Trophoblast cell (in vitro differentiated cells and primary cell): ENCODE measurements around the gene KRAS.
A peak's percentile ranks its signal among the peaks of the same experiment; 100 is the strongest.

Experiments used
- DNase-seq, 2 donors: peaks; one replicate each; pipeline ENCODE4 v3.0.0-alpha.2; 2016
- H2AFZ ChIP-seq: 2 replicates; pipeline ENCODE4 v1.6.1; 2013; ENCODE audit warnings: low read length, moderate library complexity, mild to moderate bottlenecking; ENCODE audit not compliant: insufficient read depth, poor library complexity
- H2AK5ac ChIP-seq: 2 replicates; pipeline ENCODE4 v1.6.1; 2013; ENCODE audit warnings: mild to moderate bottlenecking, low read length
- H2BK120ac ChIP-seq: 2 replicates; pipeline ENCODE4 v1.6.1; 2013; ENCODE audit warnings: low read length, mild to moderate bottlenecking, moderate library complexity; ENCODE audit not compliant: insufficient read depth, poor library complexity
- H2BK12ac ChIP-seq: 2 replicates; pipeline ENCODE4 v1.6.1; 2013; ENCODE audit warnings: mild to moderate bottlenecking, low read length, moderate library complexity
- H2BK5ac ChIP-seq: 2 replicates; pipeline ENCODE4 v1.6.1; 2013; ENCODE audit warnings: low read length, low read depth, moderate library complexity, mild to moderate bottlenecking; ENCODE audit not compliant: poor library complexity
- H3K14ac ChIP-seq: 2 replicates; pipeline ENCODE4 v1.6.1; 2013; ENCODE audit warnings: mild to moderate bottlenecking, low read length
- H3K18ac ChIP-seq: 2 replicates; pipeline ENCODE4 v1.6.1; 2013; ENCODE audit warnings: mild to moderate bottlenecking, low read length
- H3K23ac ChIP-seq: 2 replicates; pipeline ENCODE4 v1.6.1; 2013; ENCODE audit warnings: low read length
- H3K27ac ChIP-seq: 2 replicates; pipeline ENCODE4 v1.5.1; 2013; ENCODE audit warnings: low read depth, mild to moderate bottlenecking, inconsistent platforms, low read length, moderate library complexity
- H3K27me3 ChIP-seq: 2 replicates; pipeline ENCODE4 v1.6.1; 2013; ENCODE audit warnings: inconsistent platforms, mild to moderate bottlenecking, low read length, moderate library complexity; ENCODE audit not compliant: insufficient read depth
- H3K36me3 ChIP-seq, 2 experiments: 1 replicate in 1 of 2; 2 replicates in 1 of 2; pipeline ENCODE4 v1.6.1; 2013; ENCODE audit warnings: low read length in 2 of 2, mild to moderate bottlenecking in 2 of 2, moderate library complexity in 1 of 2; ENCODE audit not compliant: insufficient read depth in 2 of 2, control insufficient read depth in 1 of 2
- H3K4ac ChIP-seq: 2 replicates; pipeline ENCODE4 v1.6.1; 2013; ENCODE audit warnings: low read depth, mild to moderate bottlenecking, low read length, moderate library complexity
- H3K4me1 ChIP-seq, 2 experiments: 1 replicate in 1 of 2; 2 replicates in 1 of 2; pipeline ENCODE4 v1.6.1; 2013; ENCODE audit warnings: low read length in 2 of 2, mild to moderate bottlenecking in 2 of 2, moderate library complexity in 1 of 2; ENCODE audit not compliant: insufficient read depth in 2 of 2, control insufficient read depth in 1 of 2
- H3K4me2 ChIP-seq: 2 replicates; pipeline ENCODE4 v1.6.1; 2013; ENCODE audit warnings: inconsistent platforms, mild to moderate bottlenecking, low read length, moderate library complexity
- H3K4me3 ChIP-seq: 2 replicates; pipeline ENCODE4 v1.5.1; 2013; ENCODE audit warnings: mild to moderate bottlenecking, low read depth, low read length, inconsistent platforms
- H3K79me1 ChIP-seq: one replicate; pipeline ENCODE4 v1.6.1; 2013; ENCODE audit warnings: low read length
- H3K79me2 ChIP-seq: 2 replicates; pipeline ENCODE4 v1.6.1; 2013; ENCODE audit warnings: low read length, mild to moderate bottlenecking; ENCODE audit not compliant: control insufficient read depth, insufficient read depth, poor library complexity
- H3K9ac ChIP-seq: 2 replicates; pipeline ENCODE4 v1.6.1; 2013; ENCODE audit warnings: mild to moderate bottlenecking, low read length
- H3K9me3 ChIP-seq: 2 replicates; pipeline ENCODE4 v1.6.1; 2013; ENCODE audit warnings: low read depth, mild to moderate bottlenecking, control low read depth, inconsistent platforms, low read length; ENCODE audit not compliant: insufficient read depth
- H4K12ac ChIP-seq: 2 replicates; pipeline ENCODE4 v1.6.1; 2013; ENCODE audit warnings: low read depth, mild to moderate bottlenecking, low read length, moderate library complexity
- H4K8ac ChIP-seq: 2 replicates; pipeline ENCODE4 v1.6.1; 2013; ENCODE audit warnings: low read depth, mild to moderate bottlenecking, low read length, moderate library complexity
- H4K91ac ChIP-seq: one replicate; pipeline ENCODE4 v1.6.1; 2013; ENCODE audit warnings: low read depth, mild to moderate bottlenecking, low read length, moderate library complexity
- WGBS: extraction: QIAGEN DNeasy Blood & Tissue Kit; methylation state at CpG from one replicate; pipeline ENCODE4 v1.1.7; 2013; ENCODE audit warnings: missing lambda C conversion rate; ENCODE audit not compliant: insufficient read length, insufficient coverage; ENCODE audit errors: extremely low coverage; 5-methylcytosine and 5-hydroxymethylcytosine counted together

Gene KRAS

GRCh38 chr12:25243680-25243990 is 7.1 kb downstream of the KRAS start:
- Histone ChIP-seq H3K9me3 (no peaks in the 10 kb centered on the region), H3K23ac (no peak overlapping the region), H3K27ac (no peak overlapping the region), H4K91ac (no peak overlapping the region), H4K8ac (no peak overlapping the region), H3K4ac (no peak overlapping the region), H2BK120ac (no peak overlapping the region), H3K79me1 (no peaks in the 10 kb centered on the region), H2AFZ (no peak overlapping the region), H3K14ac (no peak overlapping the region), H3K4me3 (no peak overlapping the region), H3K9ac (no peak overlapping the region), H2BK12ac (no peak overlapping the region), H3K27me3 (no peaks in the 10 kb centered on the region), H2BK5ac (no peak overlapping the region), H3K79me2 (peaks cover 6% of the 10 kb centered on the region), H3K18ac (no peak overlapping the region), H4K12ac (no peak overlapping the region), H3K36me3 (peaks cover 2 to 7% of the 10 kb centered on the region in 2 experiments), H3K4me1 (peaks cover 0 to 3% of the 10 kb centered on the region in 2 experiments), H3K4me2 (no peak overlapping the region), H2AK5ac (no peak overlapping the region)
- DNase-seq: no peak

GRCh38 chr12:25242981-25243679 is 7.6 kb downstream of the KRAS start:
- Histone ChIP-seq H3K4me1 (peaks cover 0 to 2% of the 10 kb centered on the region in 2 experiments), H3K4me2 (no peak overlapping the region), H3K79me1 (no peaks in the 10 kb centered on the region), H3K36me3 (peaks cover 2 to 6% of the 10 kb centered on the region in 2 experiments), H3K4ac (no peak overlapping the region), H4K8ac (no peak overlapping the region), H3K4me3 (no peak overlapping the region), H3K9me3 (no peaks in the 10 kb centered on the region), H3K23ac (no peak overlapping the region), H3K79me2 (peaks cover 4% of the 10 kb centered on the region), H3K9ac (no peak overlapping the region), H2BK5ac (no peak overlapping the region), H3K27me3 (no peaks in the 10 kb centered on the region), H2BK120ac (no peak overlapping the region), H4K91ac (no peak overlapping the region), H4K12ac (no peak overlapping the region), H3K27ac (no peak overlapping the region), H2AFZ (no peak overlapping the region), H2AK5ac (no peak overlapping the region), H3K14ac (no peak overlapping the region), H3K18ac (no peak overlapping the region), H2BK12ac (no peak overlapping the region)
- whole genome bisulfite sequencing: no CpG with 5 or more reads among the region's 5 CpGs
- DNase-seq: peak; percentile 36 to 74

GRCh38 chr12:25241167-25242020 is 9.3 kb downstream of the KRAS start:
- H3K4me3 ChIP-seq: no peak overlapping the region
- H4K12ac ChIP-seq: no peak overlapping the region
- no peaks in the 10 kb centered on the region for H3K9me3 ChIP-seq
- no peak overlapping the region for H2AFZ ChIP-seq
- DNase-seq: peak in 1 of 2 donors; percentile 74
- no peak overlapping the region for H3K14ac ChIP-seq
- no peak overlapping the region for H2AK5ac ChIP-seq
- no peak overlapping the region for H3K4me2 ChIP-seq
- no peaks in the 10 kb centered on the region for H3K4me1 ChIP-seq
- no peak overlapping the region for H2BK120ac ChIP-seq
- H3K79me1 ChIP-seq: no peaks in the 10 kb centered on the region
- no peak overlapping the region for H2BK5ac ChIP-seq
- H4K8ac ChIP-seq: no peak overlapping the region
- no peaks in the 10 kb centered on the region for H3K79me2 ChIP-seq
- H3K9ac ChIP-seq: no peak overlapping the region
- no peak overlapping the region for H3K18ac ChIP-seq
- H3K27ac ChIP-seq: no peak overlapping the region
- no peaks in the 10 kb centered on the region for H3K27me3 ChIP-seq
- no CpG with 5 or more reads among the region's 6 CpGs for WGBS
- H4K91ac ChIP-seq: no peak overlapping the region
- no peak overlapping the region for H3K23ac ChIP-seq
- H3K4ac ChIP-seq: no peak overlapping the region
- no peak overlapping the region for H2BK12ac ChIP-seq
- H3K36me3 ChIP-seq: peaks cover 3 to 5% of the 10 kb centered on the region in 2 experiments

GRCh38 chr12:25236626-25237025 is 14.1 kb downstream of the KRAS start:
- H3K23ac ChIP-seq: no peak overlapping the region

More at GRCh38 chr12:25236626-25237025, 14.1 kb downstream of the KRAS start:
- WGBS: no CpG with 5 or more reads among the region's 4 CpGs
- H4K12ac ChIP-seq: no peak overlapping the region
- H3K4me2 ChIP-seq: no peak overlapping the region
- no peak for DNase-seq
- no peak overlapping the region for H3K18ac ChIP-seq
- peaks cover 3 to 10% of the 10 kb centered on the region in 2 experiments for H3K36me3 ChIP-seq
- H4K8ac ChIP-seq: no peak overlapping the region
- H3K79me2 ChIP-seq: no peaks in the 10 kb centered on the region
- no peaks in the 10 kb centered on the region for H3K9me3 ChIP-seq
- H3K9ac ChIP-seq: no peak overlapping the region
- H3K4ac ChIP-seq: no peak overlapping the region
- H2BK120ac ChIP-seq: no peak overlapping the region
- no peak overlapping the region for H2BK12ac ChIP-seq
- H3K14ac ChIP-seq: no peak overlapping the region
- no peak overlapping the region for H3K4me3 ChIP-seq
- no peaks in the 10 kb centered on the region for H3K79me1 ChIP-seq
- H3K27ac ChIP-seq: no peak overlapping the region
- no peak overlapping the region for H2BK5ac ChIP-seq
- no peak overlapping the region for H4K91ac ChIP-seq
- H3K27me3 ChIP-seq: no peaks in the 10 kb centered on the region
- no peak overlapping the region for H2AK5ac ChIP-seq
- H2AFZ ChIP-seq: no peak overlapping the region
- H3K4me1 ChIP-seq: no peaks in the 10 kb centered on the region
